Measurements from ENCODE around the gene TRAK1.
A peak's percentile ranks its signal among the peaks of the same experiment; 100 is the strongest.

TRAK1 gene

GRCh38 chr3:42216302-42216701 lies 125.1 kb downstream of the TRAK1 start:
- no peak for DNase-seq

- no peak for DNase-seq
These were observed 125.8 kb downstream of the TRAK1 start for GRCh38 chr3:42216931-42217333.

- no peak for DNase-seq
These were observed 129.4 kb downstream of the TRAK1 start for GRCh38 chr3:42220436-42221121.

- no peak for DNase-seq
These were observed 132.0 kb downstream of the TRAK1 start for GRCh38 chr3:42222942-42223693.

GRCh38 chr3:42224178-42224577 lies 133.0 kb downstream of the TRAK1 start:
- DNase-seq = no peak

- no peak for DNase-seq
These were observed 133.7 kb downstream of the TRAK1 start for GRCh38 chr3:42224658-42225421.

- no peak for DNase-seq
These were observed 134.6 kb downstream of the TRAK1 start for GRCh38 chr3:42225486-42226363.

GRCh38 chr3:42226470-42227425 lies 135.6 kb downstream of the TRAK1 start:
- DNase-seq = no peak

GRCh38 chr3:42228796-42229195 lies 137.6 kb downstream of the TRAK1 start:
- DNase-seq = no peak

- DNase-seq = no peak
These were observed 138.2 kb downstream of the TRAK1 start for GRCh38 chr3:42229266-42229941.

GRCh38 chr3:42229942-42230688 lies 139.0 kb downstream of the TRAK1 start:
- peak; percentile 39 for DNase-seq

GRCh38 chr3:42230860-42231259 lies 139.7 kb downstream of the TRAK1 start:
- DNase-seq = no peak

- no peak for DNase-seq
These were observed 144.4 kb downstream of the TRAK1 start for GRCh38 chr3:42235532-42235931.

GRCh38 chr3:42236611-42237010 lies 145.5 kb downstream of the TRAK1 start:
- DNase-seq = no peak

GRCh38 chr3:42246091-42246490 lies 154.9 kb downstream of the TRAK1 start:
- no peak for DNase-seq

- peak; percentile 60 for DNase-seq
These were observed 156.4 kb downstream of the TRAK1 start for GRCh38 chr3:42247576-42248027.

- DNase-seq = no peak
These were observed 159.6 kb downstream of the TRAK1 start for GRCh38 chr3:42250761-42251160.

- no peak for DNase-seq
These were observed 163.4 kb downstream of the TRAK1 start for GRCh38 chr3:42254566-42254965.

- DNase-seq = no peak
These were observed 165.1 kb downstream of the TRAK1 start for GRCh38 chr3:42256135-42256819.
